Stomach smooth muscle (tissue), 2 donors: ENCODE measurements around the gene SLC2A8.

Source experiments
- H3K27ac ChIP-seq: one replicate; pipeline ENCODE4 v1.7.0; 2013; ENCODE audit warnings: mild to moderate bottlenecking, low read length, inconsistent platforms
- H3K27me3 ChIP-seq, 2 donors: one replicate each; pipeline ENCODE4 v1.7.0; 2013; ENCODE audit warnings: low read length in 2 of 2; ENCODE audit not compliant: insufficient read depth in 2 of 2, control insufficient read depth in 1 of 2
- H3K36me3 ChIP-seq, 2 donors: one replicate each; pipeline ENCODE4 v1.7.0; 2013; ENCODE audit warnings: low read length in 2 of 2; ENCODE audit not compliant: control insufficient read depth in 2 of 2, insufficient read depth in 2 of 2
- H3K4me1 ChIP-seq: one replicate; pipeline ENCODE4 v1.7.0; 2013; ENCODE audit warnings: low read length; ENCODE audit not compliant: control insufficient read depth, insufficient read depth
- H3K4me3 ChIP-seq, 2 donors: one replicate each; pipeline ENCODE4 v1.7.0; 2013; ENCODE audit warnings: low read length in 2 of 2
- H3K9ac ChIP-seq, 2 donors: one replicate each; pipeline ENCODE4 v1.7.0; 2013; ENCODE audit warnings: low read length in 2 of 2, mild to moderate bottlenecking in 1 of 2
- H3K9me3 ChIP-seq, 2 donors: one replicate each; pipeline ENCODE4 v1.7.0; 2013; ENCODE audit warnings: low read length in 2 of 2; ENCODE audit not compliant: control insufficient read depth in 2 of 2
- donor health status: healthy.
- donor health status: Pancreatic carcinoma.

Gene SLC2A8

GRCh38 chr9:127419348-127419747, 22.4 kb downstream of the SLC2A8 start:
- peak overlapping the region in 1 of 2 donors; percentile 59 for H3K9ac ChIP-seq
- H3K36me3 ChIP-seq: peaks cover 0 to 2% of the 10 kb centered on the region in 2 donors
- H3K4me1 ChIP-seq: peaks cover 27% of the 10 kb centered on the region
- peak overlapping the region in 1 of 2 donors; percentile 57 for H3K4me3 ChIP-seq
- H3K9me3 ChIP-seq: no peaks in the 10 kb centered on the region
- H3K27ac ChIP-seq: no peak overlapping the region
- H3K27me3 ChIP-seq: no peaks in the 10 kb centered on the region

DNA sequence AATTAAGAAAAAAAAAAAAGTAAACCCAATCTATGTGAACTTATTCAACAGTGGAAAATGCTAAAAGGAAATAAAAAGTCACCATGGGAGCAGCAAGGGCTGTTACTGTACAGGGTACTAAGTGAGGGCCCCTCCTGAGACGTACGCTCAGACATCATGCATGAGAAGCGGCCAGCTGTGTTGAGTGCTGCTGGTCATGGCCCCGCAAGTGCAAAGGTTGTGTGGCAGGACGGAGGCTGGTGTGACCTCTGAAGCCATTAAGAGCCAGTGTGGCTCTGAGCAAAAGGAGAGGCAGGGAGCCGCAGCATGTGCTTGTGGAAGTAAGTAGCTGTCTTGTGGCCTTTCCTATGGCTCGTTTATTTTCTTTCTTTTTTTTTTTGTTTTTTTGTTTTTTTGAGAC, 24.1 kb downstream of the SLC2A8 start:
- no peak overlapping the region for H3K27ac ChIP-seq
- H3K9me3 ChIP-seq: no peaks in the 10 kb centered on the region

DNA sequence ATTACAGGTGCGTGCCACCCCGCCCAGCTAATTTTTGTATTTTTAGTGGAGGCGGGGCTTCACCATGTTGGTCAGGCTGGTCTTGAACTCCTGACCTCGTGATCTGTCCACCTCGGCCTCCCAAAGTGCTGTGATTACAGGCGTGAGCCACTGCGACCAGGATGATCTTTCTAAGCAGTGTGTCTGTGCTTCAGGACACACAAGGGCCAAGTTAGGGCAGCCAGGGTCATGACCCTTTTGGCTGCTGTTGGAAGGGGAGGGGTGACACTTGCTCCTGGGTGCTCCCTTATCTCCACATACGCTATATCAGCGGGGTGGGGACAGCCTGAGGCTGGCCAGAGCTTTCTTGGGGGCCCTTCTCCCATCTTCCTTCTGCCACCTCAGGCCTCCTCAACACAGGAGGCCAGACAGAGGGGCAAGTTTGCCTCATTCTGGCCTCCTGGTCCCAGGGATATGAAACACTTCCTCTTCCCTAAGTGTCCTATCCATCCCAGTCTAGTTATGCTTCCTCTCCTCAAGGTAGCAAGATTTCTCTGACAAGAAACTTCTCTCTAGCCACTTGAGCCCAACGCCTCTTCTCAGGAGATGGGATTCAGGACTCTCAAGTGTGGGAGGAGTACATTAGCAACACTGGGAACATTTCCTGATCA, 25.3 kb downstream of the SLC2A8 start:
- H3K4me3 ChIP-seq: peak overlapping the region; percentile 78 to 95
- no peaks in the 10 kb centered on the region for H3K27me3 ChIP-seq
- H3K36me3 ChIP-seq: peaks cover 2 to 4% of the 10 kb centered on the region in 2 donors
- peaks cover 26% of the 10 kb centered on the region for H3K4me1 ChIP-seq
- no peaks in the 10 kb centered on the region for H3K9me3 ChIP-seq
- peak overlapping the region; percentile 90 for H3K27ac ChIP-seq
- peak overlapping the region; percentile 77 to 98 for H3K9ac ChIP-seq

More for the DNA sequence above, 24.1 kb downstream of the SLC2A8 start:
- no peak overlapping the region for H3K4me3 ChIP-seq
- H3K27me3 ChIP-seq: no peaks in the 10 kb centered on the region
- H3K9ac ChIP-seq: no peak overlapping the region
- H3K36me3 ChIP-seq: peaks cover 0 to 2% of the 10 kb centered on the region in 2 donors
- peaks cover 32% of the 10 kb centered on the region for H3K4me1 ChIP-seq

DNA sequence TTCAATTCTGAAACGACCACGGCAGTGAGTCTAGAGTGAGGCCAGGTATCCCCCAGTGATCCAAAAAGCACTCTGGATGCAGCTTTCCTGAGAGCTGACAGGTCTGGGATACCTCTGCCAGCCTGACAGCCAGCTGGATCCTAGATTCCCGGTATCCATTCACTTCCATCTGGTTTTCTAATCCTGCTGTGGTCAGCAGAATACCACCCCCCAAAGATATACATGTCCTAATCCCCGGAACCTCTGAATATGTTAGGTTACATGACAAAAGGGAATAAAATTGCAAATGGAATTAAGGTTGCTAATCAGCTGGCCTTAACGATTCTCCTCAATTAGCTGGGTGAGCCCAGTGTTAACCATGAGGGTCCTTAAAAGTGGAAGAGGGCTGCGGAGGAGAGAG, 25.8 kb downstream of the SLC2A8 start:
- H3K36me3 ChIP-seq: peaks cover 2 to 4% of the 10 kb centered on the region in 2 donors
- H3K9ac ChIP-seq: peak overlapping the region; percentile 77 to 98
- peak overlapping the region; percentile 90 for H3K27ac ChIP-seq
- no peaks in the 10 kb centered on the region for H3K27me3 ChIP-seq
- H3K4me1 ChIP-seq: peaks cover 24% of the 10 kb centered on the region
- peak overlapping the region; percentile 78 to 95 for H3K4me3 ChIP-seq
- H3K9me3 ChIP-seq: no peaks in the 10 kb centered on the region

- Histone ChIP-seq H3K9me3 (no peaks in the 10 kb centered on the region), H3K9ac (peak overlapping the region; percentile 77 to 98), H3K27me3 (no peaks in the 10 kb centered on the region), H3K36me3 (peaks cover 2 to 7% of the 10 kb centered on the region in 2 donors), H3K4me3 (peak overlapping the region; percentile 78 to 95), H3K27ac (peak overlapping the region; percentile 90), H3K4me1 (peaks cover 24% of the 10 kb centered on the region)
These were observed 26.5 kb downstream of the SLC2A8 start for GRCh38 chr9:127423476-127423933.

DNA sequence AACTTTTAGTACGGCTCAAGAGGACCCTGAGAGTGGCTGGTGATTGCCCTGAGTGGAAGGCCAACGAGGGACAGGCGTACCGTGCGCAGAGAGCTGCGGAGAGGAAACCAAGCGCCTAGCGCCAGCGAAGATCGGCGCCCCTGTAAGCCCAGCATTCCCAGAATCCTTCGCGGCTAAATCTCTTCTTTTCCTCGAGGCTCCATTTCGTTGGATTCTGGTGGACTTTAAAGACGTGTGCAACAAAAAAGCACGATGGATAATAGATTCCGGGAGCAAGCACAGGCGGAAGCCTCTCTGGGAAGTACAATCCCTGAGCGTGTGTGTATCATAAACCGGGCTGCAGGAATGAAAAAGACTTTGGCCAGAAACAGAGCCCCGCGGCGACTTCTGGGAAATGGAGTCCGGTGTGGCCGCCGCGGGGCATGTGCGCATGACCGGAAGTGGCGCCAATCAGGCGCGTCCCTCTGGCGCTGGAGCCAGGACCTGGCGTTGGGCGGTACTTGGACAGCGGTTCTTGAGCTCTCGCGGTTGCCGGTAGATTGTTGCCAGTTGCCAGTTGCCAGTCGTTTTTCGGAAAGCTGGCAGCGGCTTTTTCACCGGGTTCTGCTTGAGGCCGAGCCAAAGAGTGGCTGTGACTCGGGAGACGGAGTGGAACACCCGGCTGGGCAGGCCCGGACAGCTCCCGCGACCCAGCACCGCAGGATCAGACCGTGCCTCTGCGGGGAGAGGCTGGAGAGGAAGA, 27.1 kb downstream of the SLC2A8 start, which contains the start of gene ZNF79:
Gene ZNF79, plus strand, starts transcription at position 449 of the 742 bp plus-strand sequence. CDS start 406 bp downstream, outside the sequence.
- peaks cover under 1 to 11% of the 10 kb centered on the region in 2 donors for H3K36me3 ChIP-seq
- H3K9me3 ChIP-seq: no peaks in the 10 kb centered on the region
- peaks cover 24% of the 10 kb centered on the region for H3K4me1 ChIP-seq
- H3K27me3 ChIP-seq: no peaks in the 10 kb centered on the region
- peak within 1 kb of the TSS; percentile 90 for H3K27ac ChIP-seq
- peak within 1 kb of the TSS; percentile 78 to 95 for H3K4me3 ChIP-seq
- peak within 1 kb of the TSS; percentile 77 to 98 for H3K9ac ChIP-seq

- Histone ChIP-seq H3K4me3 (peak overlapping the region; percentile 78 to 95), H3K36me3 (peaks cover 0 to 12% of the 10 kb centered on the region in 2 donors), H3K27ac (peak overlapping the region; percentile 90), H3K27me3 (no peaks in the 10 kb centered on the region), H3K9me3 (no peaks in the 10 kb centered on the region), H3K4me1 (peaks cover 24% of the 10 kb centered on the region), H3K9ac (peak overlapping the region; percentile 77 to 98)
These were observed 27.7 kb downstream of the SLC2A8 start for GRCh38 chr9:127424676-127424999.

- Histone ChIP-seq H3K4me1 (peaks cover 24% of the 10 kb centered on the region), H3K4me3 (no peak overlapping the region), H3K9me3 (no peaks in the 10 kb centered on the region), H3K27me3 (no peaks in the 10 kb centered on the region), H3K27ac (no peak overlapping the region), H3K9ac (no peak overlapping the region), H3K36me3 (peaks cover 8 to 23% of the 10 kb centered on the region in 2 donors)
These were observed 29.8 kb downstream of the SLC2A8 start for GRCh38 chr9:127426756-127427155.

DNA sequence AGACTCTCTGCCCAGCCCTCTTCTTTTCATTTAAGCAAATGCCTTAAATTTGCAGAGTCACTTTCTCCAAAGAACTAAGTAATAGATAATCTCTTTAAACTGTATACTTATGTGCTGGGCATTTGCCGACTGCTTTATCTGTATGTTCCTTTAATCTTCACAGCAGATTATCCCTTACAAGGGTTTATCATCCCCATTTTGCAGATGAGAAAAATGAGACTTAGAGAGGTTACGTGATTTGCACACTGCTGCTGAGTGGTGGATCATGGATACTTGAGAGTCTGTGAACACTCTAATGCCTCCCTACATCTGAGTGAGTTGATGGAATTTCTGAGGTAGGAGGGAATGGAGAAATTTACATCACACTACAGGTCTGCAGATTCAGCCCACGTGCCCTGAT, 31.4 kb downstream of the SLC2A8 start:
- Histone ChIP-seq H3K27ac (no peak overlapping the region), H3K36me3 (peaks cover 13 to 27% of the 10 kb centered on the region in 2 donors)

GRCh38 chr9:127430415-127430814, 33.4 kb downstream of the SLC2A8 start:
- H3K36me3 ChIP-seq: peaks cover 32 to 45% of the 10 kb centered on the region in 2 donors
- H3K9ac ChIP-seq: no peak overlapping the region
- no peak overlapping the region for H3K4me3 ChIP-seq
- no peak overlapping the region for H3K27ac ChIP-seq
- H3K9me3 ChIP-seq: no peaks in the 10 kb centered on the region
- H3K27me3 ChIP-seq: no peaks in the 10 kb centered on the region
- H3K4me1 ChIP-seq: peaks cover 5% of the 10 kb centered on the region

More for the DNA sequence above, 31.4 kb downstream of the SLC2A8 start:
- Histone ChIP-seq H3K4me3 (no peak overlapping the region), H3K9me3 (no peaks in the 10 kb centered on the region), H3K9ac (no peak overlapping the region), H3K4me1 (peaks cover 12% of the 10 kb centered on the region), H3K27me3 (no peaks in the 10 kb centered on the region)
